Astrocyte of the cerebellum (primary cell): Measurements from ENCODE around the gene SAMSN1.

Experiments used
- DNase-seq: peaks from one replicate; pipeline ENCODE4 v3.0.0-alpha.2; 2011; ENCODE audit warnings: low read depth
- H3K4me3 ChIP-seq: 2 replicates; pipeline ENCODE4 v1.5.1; 2011; ENCODE audit warnings: mild to moderate bottlenecking, low read depth, low read length, moderate library complexity
- in situ Hi-C: cut with HindIII; loops from 2 replicates; pipeline ENCODE4 v1.10.0; 2017; ENCODE audit warnings: low sequenced_read_pairs
- TF ChIP-seq, protein P1 (sequence below): IDR thresholded peaks from 2 replicates; pipeline ENCODE4 v1.5.1; 2012; ENCODE audit warnings: low read length, low read depth, moderate library complexity, mild to moderate bottlenecking; ENCODE audit errors: missing control alignments

The SAMSN1 gene

DNA sequence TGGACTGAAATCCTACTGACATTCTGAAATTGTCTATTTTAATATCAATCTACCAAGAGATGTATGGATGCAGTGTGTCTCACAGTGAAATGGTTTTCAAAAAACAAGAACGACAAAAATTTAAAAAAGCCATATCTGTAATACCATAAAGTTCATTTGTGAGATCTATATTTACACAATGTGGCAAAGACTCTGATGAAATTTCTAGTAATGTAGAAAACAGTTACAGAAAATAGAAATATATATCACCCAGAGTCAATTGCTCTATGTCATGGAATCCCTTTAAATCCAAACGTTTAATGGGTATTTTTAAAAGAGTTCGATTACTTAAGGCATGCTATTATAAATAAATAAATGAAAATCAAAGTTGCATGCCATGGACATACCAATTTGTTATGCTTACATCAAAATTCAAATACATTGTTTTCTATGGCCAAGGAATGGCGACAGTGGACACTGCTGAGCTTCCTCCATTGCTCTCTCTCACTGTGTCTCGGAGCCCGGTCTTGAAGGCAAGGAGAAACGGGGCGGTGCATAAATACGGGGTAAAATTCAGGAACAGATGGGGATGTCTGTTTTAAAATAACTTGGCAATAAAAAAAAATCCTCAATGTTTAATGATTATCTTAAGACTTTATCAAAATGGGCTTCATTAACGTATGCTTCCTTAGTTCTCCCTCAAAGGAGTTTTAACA lies 37.0 kb upstream of the SAMSN1 start:
- in situ Hi-C loops = no loop called here
- H3K4me3 ChIP-seq = no peak overlapping the region
- no peak for DNase-seq
- TF ChIP-seq, protein P1, sequence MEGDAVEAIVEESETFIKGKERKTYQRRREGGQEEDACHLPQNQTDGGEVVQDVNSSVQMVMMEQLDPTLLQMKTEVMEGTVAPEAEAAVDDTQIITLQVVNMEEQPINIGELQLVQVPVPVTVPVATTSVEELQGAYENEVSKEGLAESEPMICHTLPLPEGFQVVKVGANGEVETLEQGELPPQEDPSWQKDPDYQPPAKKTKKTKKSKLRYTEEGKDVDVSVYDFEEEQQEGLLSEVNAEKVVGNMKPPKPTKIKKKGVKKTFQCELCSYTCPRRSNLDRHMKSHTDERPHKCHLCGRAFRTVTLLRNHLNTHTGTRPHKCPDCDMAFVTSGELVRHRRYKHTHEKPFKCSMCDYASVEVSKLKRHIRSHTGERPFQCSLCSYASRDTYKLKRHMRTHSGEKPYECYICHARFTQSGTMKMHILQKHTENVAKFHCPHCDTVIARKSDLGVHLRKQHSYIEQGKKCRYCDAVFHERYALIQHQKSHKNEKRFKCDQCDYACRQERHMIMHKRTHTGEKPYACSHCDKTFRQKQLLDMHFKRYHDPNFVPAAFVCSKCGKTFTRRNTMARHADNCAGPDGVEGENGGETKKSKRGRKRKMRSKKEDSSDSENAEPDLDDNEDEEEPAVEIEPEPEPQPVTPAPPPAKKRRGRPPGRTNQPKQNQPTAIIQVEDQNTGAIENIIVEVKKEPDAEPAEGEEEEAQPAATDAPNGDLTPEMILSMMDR = no peak

DNA sequence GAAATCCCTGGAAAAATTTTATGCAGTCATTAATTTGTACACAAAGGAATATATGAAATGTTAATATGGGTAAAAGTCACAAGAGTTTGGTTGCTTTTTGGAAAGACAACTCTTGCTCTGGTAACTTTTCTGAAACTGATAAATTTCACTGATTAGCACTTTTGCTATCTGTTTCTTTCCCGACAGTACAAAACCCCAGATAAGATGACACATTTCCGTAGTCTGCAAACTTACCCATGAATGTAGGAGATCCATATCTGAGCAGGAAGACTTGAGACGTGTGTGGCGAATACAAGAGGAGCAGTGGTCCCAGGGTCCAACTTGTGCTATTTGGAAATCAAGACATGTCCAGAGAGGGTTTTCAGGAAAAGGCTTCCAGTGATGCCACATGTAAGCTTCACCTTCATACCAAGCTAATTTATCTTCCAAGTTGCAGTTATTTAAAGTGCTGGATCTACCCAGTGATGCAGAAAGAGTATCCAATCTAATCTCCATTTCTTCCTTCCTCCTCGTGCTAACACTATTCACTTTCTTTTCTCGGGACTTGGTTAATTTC lies 35.9 kb upstream of the SAMSN1 start:
- in situ Hi-C loops = no loop called here
- no peak overlapping the region for H3K4me3 ChIP-seq
- TF ChIP-seq, protein P1 = no peak
- DNase-seq = no peak

DNA sequence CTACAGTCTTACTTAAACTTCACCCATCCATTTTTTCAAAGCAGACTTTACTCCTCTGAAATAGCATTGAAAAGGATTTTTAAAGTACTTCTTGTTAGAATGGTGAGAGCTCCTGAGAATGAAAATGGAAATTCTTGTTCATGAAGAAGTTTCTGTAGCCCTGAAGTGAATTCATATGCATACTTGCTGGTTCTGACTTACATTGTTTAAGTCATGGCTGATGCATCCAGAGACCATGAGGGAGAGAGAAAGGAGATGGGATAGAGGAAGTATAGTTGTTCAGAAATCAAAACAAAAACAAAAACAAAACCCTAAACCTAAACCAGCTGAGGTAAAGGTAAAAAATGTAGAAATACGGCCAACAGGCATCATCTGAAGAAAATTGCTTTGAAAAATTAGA lies 27.1 kb upstream of the SAMSN1 start:
- TF ChIP-seq, protein P1 = no peak
- H3K4me3 ChIP-seq = no peak overlapping the region
- no peak for DNase-seq
- in situ Hi-C loops = no loop called here

DNA sequence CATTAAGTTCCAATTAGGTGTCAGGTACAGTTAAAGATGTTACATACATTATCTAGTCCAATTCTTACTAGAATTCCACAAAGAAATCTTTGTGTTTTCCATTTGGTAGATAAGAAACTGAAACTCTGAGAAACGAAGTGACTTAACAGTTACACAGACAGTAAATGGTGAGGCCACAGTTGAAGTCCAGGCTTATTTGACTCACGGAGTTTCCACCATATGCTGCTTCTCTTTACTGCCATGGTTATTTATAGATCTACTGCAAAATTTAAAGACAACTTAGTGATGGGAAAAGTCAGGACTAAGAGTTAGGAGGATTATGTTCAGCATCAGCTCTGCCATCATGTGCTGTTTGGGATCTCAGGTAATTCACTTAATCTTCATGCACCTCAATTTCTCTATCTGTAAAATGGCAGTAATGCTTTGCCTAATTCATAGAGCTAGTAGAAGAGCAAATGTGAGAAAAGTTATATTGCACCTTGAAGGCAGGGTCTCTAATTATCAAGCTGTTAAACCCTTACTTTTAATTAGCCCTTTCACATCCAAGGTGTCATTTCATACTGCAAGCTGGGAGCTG lies 26.2 kb upstream of the SAMSN1 start:
- no peak overlapping the region for H3K4me3 ChIP-seq
- DNase-seq = no peak
- TF ChIP-seq, protein P1 = no peak
- in situ Hi-C loops = no loop called here

DNA sequence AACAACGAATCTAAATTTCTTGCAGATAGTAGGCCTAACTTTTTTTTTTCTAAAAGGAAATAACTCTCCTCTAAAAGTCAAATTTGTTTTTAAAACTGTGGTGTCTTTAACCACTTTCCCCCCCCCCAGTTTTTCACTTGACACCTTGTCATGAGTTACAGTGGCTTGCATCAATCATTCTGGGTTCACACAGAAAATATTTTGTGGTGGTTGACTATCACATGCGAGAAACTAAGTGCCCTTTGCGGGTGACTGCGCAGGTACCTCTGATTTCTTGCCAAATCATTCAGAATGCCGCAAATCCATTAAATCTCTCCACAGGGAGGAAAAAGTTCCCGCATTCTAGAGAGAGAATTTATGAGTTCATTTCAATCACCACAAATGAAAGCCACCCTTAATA lies 23.8 kb upstream of the SAMSN1 start:
- in situ Hi-C loops = no loop called here
- DNase-seq = no peak
- TF ChIP-seq, protein P1 = no peak
- no peak overlapping the region for H3K4me3 ChIP-seq

DNA sequence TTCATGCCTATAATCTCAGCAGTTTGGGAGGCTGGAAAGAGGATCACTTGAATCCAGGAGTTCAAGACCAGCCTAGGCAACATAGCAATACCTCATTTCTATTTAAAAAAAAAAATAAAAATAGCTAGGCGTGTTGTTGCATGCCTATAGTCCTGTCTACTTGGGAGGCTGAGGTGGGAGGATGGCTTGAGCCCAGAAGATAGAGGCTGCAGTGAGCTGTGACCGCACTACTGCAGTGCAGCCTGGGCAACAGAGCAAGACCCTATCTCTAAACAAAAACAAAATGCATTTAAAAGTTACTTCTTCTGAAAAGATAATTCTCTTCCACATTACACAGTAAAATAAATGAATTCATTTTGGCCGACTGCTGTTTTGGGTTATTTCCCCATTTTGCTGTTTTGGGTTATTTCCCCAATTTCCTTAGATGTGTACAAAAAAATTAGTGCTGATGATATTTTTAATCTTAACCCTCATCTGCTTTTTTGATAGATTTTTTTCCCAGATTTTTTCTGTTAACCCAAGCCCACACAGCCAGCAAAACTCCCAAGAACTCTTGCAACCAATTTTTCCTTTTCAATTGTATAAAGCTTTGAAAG lies 23.0 kb upstream of the SAMSN1 start:
- no peak overlapping the region for H3K4me3 ChIP-seq
- in situ Hi-C loops = no loop called here
- TF ChIP-seq, protein P1 = no peak
- no peak for DNase-seq
